ENCODE data around the gene GPLD1.

The GPLD1 gene

GRCh38 chr6:24489470-24489869 lies at the start of gene GPLD1:
Gene GPLD1 (minus strand): TSS chr6:24489578. CDS start chr6:24489511, 67 bp downstream.
- no peak within 1 kb of the TSS for H3K4me3 ChIP-seq (ENCODE audit: low read depth in 1 of 2, low read length in 2 of 2)
- no peaks in the 10 kb centered on the region for H3K9me3 ChIP-seq (ENCODE audit: control insufficient read depth in 1 of 2, low read length in 2 of 2)
- H3K9ac ChIP-seq (ENCODE audit: low read depth in 1 of 2, low read length in 2 of 2) = no peak within 1 kb of the TSS
- peaks cover 4 to 6% of the 10 kb centered on the region in 2 donors for H3K4me1 ChIP-seq (ENCODE audit: control insufficient read depth in 1 of 2, insufficient read depth in 2 of 2, low read length in 2 of 2)
- H3K27me3 ChIP-seq (ENCODE audit: control insufficient read depth in 1 of 2, insufficient read depth in 2 of 2, low read length in 2 of 2) = peaks cover 0 to 3% of the 10 kb centered on the region in 2 donors
- no peak within 1 kb of the TSS for H3K27ac ChIP-seq (ENCODE audit: low read depth, low read length)
- no peaks in the 10 kb centered on the region for H3K36me3 ChIP-seq (ENCODE audit: control insufficient read depth in 1 of 2, insufficient read depth in 2 of 2, low read length in 2 of 2)

GRCh38 chr6:24537771-24538385 lies 48.5 kb upstream of the GPLD1 start:
- Histone ChIP-seq H3K27ac (ENCODE audit: low read depth, low read length) (no peak overlapping the region), H3K4me1 (ENCODE audit: control insufficient read depth in 1 of 2, insufficient read depth in 2 of 2, low read length in 2 of 2) (no peaks in the 10 kb centered on the region), H3K4me3 (ENCODE audit: low read depth in 1 of 2, low read length in 2 of 2) (no peak overlapping the region), H3K9ac (ENCODE audit: low read depth in 1 of 2, low read length in 2 of 2) (no peak overlapping the region), H3K9me3 (ENCODE audit: control insufficient read depth in 1 of 2, low read length in 2 of 2) (no peaks in the 10 kb centered on the region), H3K36me3 (ENCODE audit: control insufficient read depth in 1 of 2, insufficient read depth in 2 of 2, low read length in 2 of 2) (peaks cover 0 to 20% of the 10 kb centered on the region in 2 donors), H3K27me3 (ENCODE audit: control insufficient read depth in 1 of 2, insufficient read depth in 2 of 2, low read length in 2 of 2) (no peaks in the 10 kb centered on the region)

GRCh38 chr6:24537082-24537699 lies 47.8 kb upstream of the GPLD1 start:
- Histone ChIP-seq H3K4me3 (ENCODE audit: low read depth in 1 of 2, low read length in 2 of 2) (no peak overlapping the region), H3K36me3 (ENCODE audit: control insufficient read depth in 1 of 2, insufficient read depth in 2 of 2, low read length in 2 of 2) (peaks cover 0 to 25% of the 10 kb centered on the region in 2 donors), H3K9ac (ENCODE audit: low read depth in 1 of 2, low read length in 2 of 2) (no peak overlapping the region), H3K9me3 (ENCODE audit: control insufficient read depth in 1 of 2, low read length in 2 of 2) (no peaks in the 10 kb centered on the region), H3K27ac (ENCODE audit: low read depth, low read length) (no peak overlapping the region), H3K27me3 (ENCODE audit: control insufficient read depth in 1 of 2, insufficient read depth in 2 of 2, low read length in 2 of 2) (no peaks in the 10 kb centered on the region), H3K4me1 (ENCODE audit: control insufficient read depth in 1 of 2, insufficient read depth in 2 of 2, low read length in 2 of 2) (no peaks in the 10 kb centered on the region)

- Histone ChIP-seq H3K9me3 (ENCODE audit: control insufficient read depth in 1 of 2, low read length in 2 of 2) (no peaks in the 10 kb centered on the region), H3K36me3 (ENCODE audit: control insufficient read depth in 1 of 2, insufficient read depth in 2 of 2, low read length in 2 of 2) (peaks cover 0 to 25% of the 10 kb centered on the region in 2 donors), H3K27me3 (ENCODE audit: control insufficient read depth in 1 of 2, insufficient read depth in 2 of 2, low read length in 2 of 2) (no peaks in the 10 kb centered on the region), H3K27ac (ENCODE audit: low read depth, low read length) (no peak overlapping the region), H3K4me3 (ENCODE audit: low read depth in 1 of 2, low read length in 2 of 2) (no peak overlapping the region), H3K4me1 (ENCODE audit: control insufficient read depth in 1 of 2, insufficient read depth in 2 of 2, low read length in 2 of 2) (no peaks in the 10 kb centered on the region), H3K9ac (ENCODE audit: low read depth in 1 of 2, low read length in 2 of 2) (no peak overlapping the region)
Measured at GRCh38 chr6:24536466-24536865, 47.1 kb upstream of the GPLD1 start.

- Histone ChIP-seq H3K36me3 (ENCODE audit: control insufficient read depth in 1 of 2, insufficient read depth in 2 of 2, low read length in 2 of 2) (peaks cover 0 to 28% of the 10 kb centered on the region in 2 donors), H3K4me1 (ENCODE audit: control insufficient read depth in 1 of 2, insufficient read depth in 2 of 2, low read length in 2 of 2) (no peaks in the 10 kb centered on the region), H3K9me3 (ENCODE audit: control insufficient read depth in 1 of 2, low read length in 2 of 2) (no peaks in the 10 kb centered on the region), H3K27ac (ENCODE audit: low read depth, low read length) (no peak overlapping the region), H3K9ac (ENCODE audit: low read depth in 1 of 2, low read length in 2 of 2) (no peak overlapping the region), H3K4me3 (ENCODE audit: low read depth in 1 of 2, low read length in 2 of 2) (no peak overlapping the region), H3K27me3 (ENCODE audit: control insufficient read depth in 1 of 2, insufficient read depth in 2 of 2, low read length in 2 of 2) (no peaks in the 10 kb centered on the region)
Measured at GRCh38 chr6:24535210-24535609, 45.8 kb upstream of the GPLD1 start.

GRCh38 chr6:24534329-24534728 lies 45.0 kb upstream of the GPLD1 start:
- H3K4me3 ChIP-seq (ENCODE audit: low read depth in 1 of 2, low read length in 2 of 2) = no peak overlapping the region
- H3K9me3 ChIP-seq (ENCODE audit: control insufficient read depth in 1 of 2, low read length in 2 of 2) = no peaks in the 10 kb centered on the region
- H3K4me1 ChIP-seq (ENCODE audit: control insufficient read depth in 1 of 2, insufficient read depth in 2 of 2, low read length in 2 of 2) = no peaks in the 10 kb centered on the region
- no peak overlapping the region for H3K27ac ChIP-seq (ENCODE audit: low read depth, low read length)
- no peak overlapping the region for H3K9ac ChIP-seq (ENCODE audit: low read depth in 1 of 2, low read length in 2 of 2)
- peaks cover 0 to 28% of the 10 kb centered on the region in 2 donors for H3K36me3 ChIP-seq (ENCODE audit: control insufficient read depth in 1 of 2, insufficient read depth in 2 of 2, low read length in 2 of 2)
- H3K27me3 ChIP-seq (ENCODE audit: control insufficient read depth in 1 of 2, insufficient read depth in 2 of 2, low read length in 2 of 2) = no peaks in the 10 kb centered on the region

- H3K9ac ChIP-seq (ENCODE audit: low read depth in 1 of 2, low read length in 2 of 2) = no peak overlapping the region
- no peaks in the 10 kb centered on the region for H3K27me3 ChIP-seq (ENCODE audit: control insufficient read depth in 1 of 2, insufficient read depth in 2 of 2, low read length in 2 of 2)
- no peaks in the 10 kb centered on the region for H3K9me3 ChIP-seq (ENCODE audit: control insufficient read depth in 1 of 2, low read length in 2 of 2)
- no peak overlapping the region for H3K27ac ChIP-seq (ENCODE audit: low read depth, low read length)
- no peak overlapping the region for H3K4me3 ChIP-seq (ENCODE audit: low read depth in 1 of 2, low read length in 2 of 2)
- peaks cover 0 to 25% of the 10 kb centered on the region in 2 donors for H3K36me3 ChIP-seq (ENCODE audit: control insufficient read depth in 1 of 2, insufficient read depth in 2 of 2, low read length in 2 of 2)
- H3K4me1 ChIP-seq (ENCODE audit: control insufficient read depth in 1 of 2, insufficient read depth in 2 of 2, low read length in 2 of 2) = no peaks in the 10 kb centered on the region
Measured at GRCh38 chr6:24529985-24530384, 40.6 kb upstream of the GPLD1 start.

- H3K27ac ChIP-seq (ENCODE audit: low read depth, low read length) = no peak overlapping the region
- no peaks in the 10 kb centered on the region for H3K36me3 ChIP-seq (ENCODE audit: control insufficient read depth in 1 of 2, insufficient read depth in 2 of 2, low read length in 2 of 2)
- no peak overlapping the region for H3K9ac ChIP-seq (ENCODE audit: low read depth in 1 of 2, low read length in 2 of 2)
- no peaks in the 10 kb centered on the region for H3K4me1 ChIP-seq (ENCODE audit: control insufficient read depth in 1 of 2, insufficient read depth in 2 of 2, low read length in 2 of 2)
- no peaks in the 10 kb centered on the region for H3K27me3 ChIP-seq (ENCODE audit: control insufficient read depth in 1 of 2, insufficient read depth in 2 of 2, low read length in 2 of 2)
- H3K9me3 ChIP-seq (ENCODE audit: control insufficient read depth in 1 of 2, low read length in 2 of 2) = no peaks in the 10 kb centered on the region
- no peak overlapping the region for H3K4me3 ChIP-seq (ENCODE audit: low read depth in 1 of 2, low read length in 2 of 2)
Measured at GRCh38 chr6:24524805-24525204, 35.4 kb upstream of the GPLD1 start.

GRCh38 chr6:24524329-24524728 lies 35.0 kb upstream of the GPLD1 start:
- no peaks in the 10 kb centered on the region for H3K27me3 ChIP-seq (ENCODE audit: control insufficient read depth in 1 of 2, insufficient read depth in 2 of 2, low read length in 2 of 2)
- no peak overlapping the region for H3K9ac ChIP-seq (ENCODE audit: low read depth in 1 of 2, low read length in 2 of 2)
- no peaks in the 10 kb centered on the region for H3K4me1 ChIP-seq (ENCODE audit: control insufficient read depth in 1 of 2, insufficient read depth in 2 of 2, low read length in 2 of 2)
- H3K9me3 ChIP-seq (ENCODE audit: control insufficient read depth in 1 of 2, low read length in 2 of 2) = no peaks in the 10 kb centered on the region
- H3K27ac ChIP-seq (ENCODE audit: low read depth, low read length) = no peak overlapping the region
- no peaks in the 10 kb centered on the region for H3K36me3 ChIP-seq (ENCODE audit: control insufficient read depth in 1 of 2, insufficient read depth in 2 of 2, low read length in 2 of 2)
- no peak overlapping the region for H3K4me3 ChIP-seq (ENCODE audit: low read depth in 1 of 2, low read length in 2 of 2)

- H3K27me3 ChIP-seq (ENCODE audit: control insufficient read depth in 1 of 2, insufficient read depth in 2 of 2, low read length in 2 of 2) = no peaks in the 10 kb centered on the region
- H3K36me3 ChIP-seq (ENCODE audit: control insufficient read depth in 1 of 2, insufficient read depth in 2 of 2, low read length in 2 of 2) = no peaks in the 10 kb centered on the region
- no peak overlapping the region for H3K4me3 ChIP-seq (ENCODE audit: low read depth in 1 of 2, low read length in 2 of 2)
- H3K4me1 ChIP-seq (ENCODE audit: control insufficient read depth in 1 of 2, insufficient read depth in 2 of 2, low read length in 2 of 2) = no peaks in the 10 kb centered on the region
- no peak overlapping the region for H3K27ac ChIP-seq (ENCODE audit: low read depth, low read length)
- no peaks in the 10 kb centered on the region for H3K9me3 ChIP-seq (ENCODE audit: control insufficient read depth in 1 of 2, low read length in 2 of 2)
- H3K9ac ChIP-seq (ENCODE audit: low read depth in 1 of 2, low read length in 2 of 2) = no peak overlapping the region
Measured at GRCh38 chr6:24522228-24523176, 33.1 kb upstream of the GPLD1 start.

All from duodenal mucosa (tissue), 2 donors.